Endothelial cell of umbilical vein (primary cell): ENCODE measurements around the gene OR3A3. TPM values are rescaled to one million over a fixed set of nuclear protein-coding genes. Genes with fewer than 3 reads are reported as not detected.
"Not testable (repeated sequence)": the region's sequence is repeated elsewhere in the genome, so short reads cannot be mapped to it uniquely, and the experiment has no call there.

ENCODE experiments used
- BruUV-seq: library from RNA; stranded (reverse); fragments of 400-500 nt; replicated peaks from 2 replicates; lab custom pipeline; 2021; lab: Mats Ljungman, UMichigan
- CTCF ChIA-PET: fragments of 300-600, 350-600 bp; sonication (Branson Sonifier 250); formaldehyde crosslinking; loops from one replicate; lab custom pipeline; 2021; ENCODE audit warnings: antibody characterized with exemption, inconsistent platforms; lab: Charles Lee
- POLR2A ChIA-PET: fragments of 300-600, 350-600 bp; sonication (Branson Sonifier 250); formaldehyde crosslinking; loops from one replicate; lab custom pipeline; 2021; ENCODE audit warnings: antibody characterized with exemption, inconsistent platforms; lab: Charles Lee
- DNase-seq: peaks from one replicate; pipeline ENCODE4 v3.0.0-alpha.2; 2011; ENCODE audit warnings: low read depth, low spot score
- FAIRE-seq: peaks from 2 replicates; lab custom pipeline; 2011; peaks lifted over from hg19 to GRCh38; lab: Jason Lieb, UNC
- H2AFZ ChIP-seq: 2 replicates; pipeline ENCODE4 v1.6.0; 2012; ENCODE audit warnings: low read depth, low read length, control low read depth, inconsistent platforms
- H3K27ac ChIP-seq: 2 replicates; pipeline ENCODE4 v1.5.1; 2011; ENCODE audit warnings: low read depth, mild to moderate bottlenecking, control low read depth, low read length, moderate library complexity; ENCODE audit not compliant: insufficient read depth
- H3K27me3 ChIP-seq, 2 experiments: 2 replicates each; pipeline versions ENCODE4 v1.6.0 to v1.6.1; 2011; ENCODE audit warnings: low read length in 2 of 2, mixed read lengths in 1 of 2; ENCODE audit not compliant: control insufficient read depth in 2 of 2, insufficient read depth in 2 of 2
- H3K36me3 ChIP-seq, 2 experiments: 2 replicates in 1 of 2; 3 replicates in 1 of 2; pipeline ENCODE4 v1.5.1; 2011; ENCODE audit warnings: low read length in 2 of 2, mild to moderate bottlenecking in 1 of 2, moderate library complexity in 1 of 2; ENCODE audit not compliant: control insufficient read depth in 2 of 2, insufficient read depth in 2 of 2; ENCODE audit errors: extremely low read depth in 1 of 2
- H3K4me1 ChIP-seq: 3 replicates; pipeline ENCODE4 v1.5.1; 2011; ENCODE audit warnings: mild to moderate bottlenecking, low read length; ENCODE audit not compliant: control insufficient read depth, insufficient read depth; ENCODE audit errors: extremely low read depth
- H3K4me2 ChIP-seq: 2 replicates; pipeline ENCODE4 v1.6.1; 2011; ENCODE audit warnings: low read length, control low read depth, mixed read lengths; ENCODE audit not compliant: insufficient read depth
- H3K4me3 ChIP-seq, 3 experiments: fragments of 200-600 bp in 1 of 3; sonication (generic), shearing (Covaris generic) in 1 of 3; replicated peaks in 1 of 3; 2 replicates each; pipeline ENCODE4 v1.5.1; 2011 to 2016; ENCODE audit warnings: control low read depth in 3 of 3, low read length in 3 of 3, mild to moderate bottlenecking in 2 of 3, inconsistent platforms in 1 of 3, low read depth in 1 of 3, moderate library complexity in 1 of 3; ENCODE audit not compliant: insufficient read depth in 1 of 3
- H3K79me2 ChIP-seq: 2 replicates; pipeline ENCODE4 v1.6.0; 2012; ENCODE audit warnings: low read length, inconsistent platforms; ENCODE audit not compliant: control insufficient read depth, insufficient read depth
- H3K9ac ChIP-seq: replicated peaks from 2 replicates; pipeline ENCODE3; 2011; ENCODE audit warnings: low read length, control low read depth; ENCODE audit not compliant: insufficient read depth; ENCODE audit errors: extremely low read depth
- H3K9me1 ChIP-seq: replicated peaks from 3 replicates; pipeline ENCODE4 v1.6.0; 2011; ENCODE audit warnings: mild to moderate bottlenecking, low read length; ENCODE audit not compliant: control insufficient read depth, insufficient read depth; ENCODE audit errors: extremely low read depth
- H3K9me3 ChIP-seq: replicated peaks from 2 replicates; pipeline ENCODE4 v1.5.1; 2012; ENCODE audit warnings: low read length, inconsistent platforms; ENCODE audit not compliant: control insufficient read depth, insufficient read depth
- H4K20me1 ChIP-seq: replicated peaks from 2 replicates; pipeline ENCODE3; 2011; ENCODE audit warnings: mild to moderate bottlenecking, low read length; ENCODE audit not compliant: control insufficient read depth, insufficient read depth; ENCODE audit errors: extremely low read depth
- GATA2 ChIP-seq: IDR thresholded peaks from 2 replicates; pipeline ENCODE4 v1.7.0; 2011; ENCODE audit warnings: low read depth, mild to moderate bottlenecking, moderate library complexity, mixed read lengths, low read length; ENCODE audit not compliant: insufficient read length, insufficient read depth
- JUN ChIP-seq: IDR thresholded peaks from 2 replicates; pipeline ENCODE4 v1.6.1; 2011; ENCODE audit warnings: borderline replicate concordance, low read depth; ENCODE audit not compliant: insufficient read length, insufficient read depth
- MAX ChIP-seq: IDR thresholded peaks from 2 replicates; pipeline ENCODE4 v1.6.1; 2011; ENCODE audit not compliant: insufficient read depth, insufficient read length
- MYC ChIP-seq: IDR thresholded peaks from one replicate; pipeline ENCODE4 v1.6.1; 2011; ENCODE audit warnings: mild to moderate bottlenecking, low read depth, low read length
- POLR2A ChIP-seq: IDR thresholded peaks from 2 replicates; pipeline ENCODE4 v1.6.1; 2012; ENCODE audit warnings: low read depth, mild to moderate bottlenecking, control low read depth, low read length
- dilution Hi-C: fragments of 300-500 bp; cut with MboI; formaldehyde crosslinking; loops from one replicate; pipeline ENCODE4 v1.15.0; 2019; ENCODE audit warnings: low sequenced_read_pairs; ENCODE audit not compliant: extremely low pct_ligation_motif_present
- intact Hi-C: fragments of 100-400 bp; cut with micrococcal nuclease; formaldehyde crosslinking; loops from one replicate; pipeline ENCODE4 v1.10.0; 2022
- polyA plus RNA-seq, 4 experiments: library from polyadenylated mRNA; depleted of rRNA in 3 of 4; stranded (reverse) in 3 of 4; unstranded in 1 of 4; fragments of >200 nt; gene quantifications; 2 replicates each; pipeline versions ENCODE4 v1.2.1 to v1.2.3, GENCODE V29; 2011 to 2012; ENCODE audit warnings: missing spikeins in 1 of 4
- total RNA-seq: library from RNA; stranded (reverse); gene quantifications from 2 replicates; pipeline ENCODE4 v1.2.3, GENCODE V29; 2021

The OR3A3 gene
- total and polyA plus RNA-seq, 2 donors (not counting 3 experiments of a cell fraction or from before 2014, with no cell fraction given), result not detected

- H4K20me1 ChIP-seq, result no peaks in the 10 kb centered on the region
- intact Hi-C loops, result no loop called here
- FAIRE-seq (no peak), DNase-seq (no peak)
- H3K9me1 ChIP-seq, result no peaks in the 10 kb centered on the region
- no peaks in the 10 kb centered on the region for H3K36me3 ChIP-seq
- CTCF ChIA-PET, result no interaction called here
- H2AFZ ChIP-seq, result no peak overlapping the region
- no peak overlapping the region for H3K9ac ChIP-seq
- H3K4me2 ChIP-seq, result no peak overlapping the region
- POLR2A ChIA-PET, result no interaction called here
- no peaks in the 10 kb centered on the region for H3K27me3 ChIP-seq
- H3K79me2 ChIP-seq, result no peaks in the 10 kb centered on the region
- dilution Hi-C loops, result no loop called here
- BruUV-seq, result no TSS peak
- TF ChIP-seq GATA2 (no peak), MAX (no peak), MYC (no peak), JUN (no peak)
- H3K27ac ChIP-seq, result no peak overlapping the region
- no peak overlapping the region for H3K4me3 ChIP-seq
- no peaks in the 10 kb centered on the region for H3K9me3 ChIP-seq
- H3K4me1 ChIP-seq, result no peaks in the 10 kb centered on the region
These were observed 36.5 kb downstream of the OR3A3 start for GRCh38 chr17:3447625-3448024.

GRCh38 chr17:3448059-3448665, 37.0 kb downstream of the OR3A3 start:
- Histone ChIP-seq H3K27ac (no peak overlapping the region), H3K79me2 (no peaks in the 10 kb centered on the region), H3K4me2 (no peak overlapping the region), H3K9ac (no peak overlapping the region), H2AFZ (no peak overlapping the region), H3K4me3 (no peak overlapping the region), H3K4me1 (no peaks in the 10 kb centered on the region), H3K27me3 (no peaks in the 10 kb centered on the region), H4K20me1 (no peaks in the 10 kb centered on the region), H3K36me3 (no peaks in the 10 kb centered on the region), H3K9me3 (no peaks in the 10 kb centered on the region), H3K9me1 (no peaks in the 10 kb centered on the region)
- intact Hi-C loops, result no loop called here
- no peak for DNase-seq
- CTCF ChIA-PET, result no interaction called here
- POLR2A ChIA-PET, result no interaction called here
- dilution Hi-C loops, result no loop called here
- FAIRE-seq, result no peak
- TF ChIP-seq POLR2A (no peak), MYC (no peak), JUN (no peak)
- no TSS peak for BruUV-seq

GRCh38 chr17:3466355-3466754, 55.2 kb downstream of the OR3A3 start:
- H3K36me3 ChIP-seq, H3K9me3 ChIP-seq, POLR2A ChIA-PET, H3K27me3 ChIP-seq, CTCF ChIA-PET, DNase-seq, intact Hi-C loops, H3K79me2 ChIP-seq, H3K27ac ChIP-seq, dilution Hi-C loops, H3K4me2 ChIP-seq, BruUV-seq, H2AFZ ChIP-seq, H3K4me1 ChIP-seq, H4K20me1 ChIP-seq, H3K9ac ChIP-seq, H3K4me3 ChIP-seq, H3K9me1 ChIP-seq, FAIRE-seq: not testable (repeated sequence)
